ENCODE results near the gene GPR158. TPM values are rescaled to one million over a fixed set of nuclear protein-coding genes. Genes with fewer than 3 reads are reported as not detected.
A peak's percentile ranks its signal among the peaks of the same experiment; 100 is the strongest.

Gene GPR158
- total RNA-seq, 1 experiment from 2014 or later, result 12.3 TPM

GRCh38 chr10:25504838-25505237 lies 330.0 kb downstream of the GPR158 start:
- no peak for DNase-seq (ENCODE audit: low read depth, low spot score)
- in situ Hi-C loops (cut with HindIII; ENCODE audit: low pct_unique_long_range_greater_than_20kb, low sequenced_read_pairs), result no loop called here

- in situ Hi-C loops (cut with HindIII; ENCODE audit: low pct_unique_long_range_greater_than_20kb, low sequenced_read_pairs), result no loop called here
- DNase-seq (ENCODE audit: low read depth, low spot score), result no peak
These were observed 330.7 kb downstream of the GPR158 start for GRCh38 chr10:25505466-25505865.

GRCh38 chr10:25506821-25507335 lies 332.1 kb downstream of the GPR158 start:
- no peak for DNase-seq (ENCODE audit: low read depth, low spot score)
- in situ Hi-C loops (cut with HindIII; ENCODE audit: low pct_unique_long_range_greater_than_20kb, low sequenced_read_pairs), result no loop called here

- in situ Hi-C loops (cut with HindIII; ENCODE audit: low pct_unique_long_range_greater_than_20kb, low sequenced_read_pairs), result no loop called here
- no peak for DNase-seq (ENCODE audit: low read depth, low spot score)
These were observed 333.5 kb downstream of the GPR158 start for GRCh38 chr10:25508112-25508815.

DNA sequence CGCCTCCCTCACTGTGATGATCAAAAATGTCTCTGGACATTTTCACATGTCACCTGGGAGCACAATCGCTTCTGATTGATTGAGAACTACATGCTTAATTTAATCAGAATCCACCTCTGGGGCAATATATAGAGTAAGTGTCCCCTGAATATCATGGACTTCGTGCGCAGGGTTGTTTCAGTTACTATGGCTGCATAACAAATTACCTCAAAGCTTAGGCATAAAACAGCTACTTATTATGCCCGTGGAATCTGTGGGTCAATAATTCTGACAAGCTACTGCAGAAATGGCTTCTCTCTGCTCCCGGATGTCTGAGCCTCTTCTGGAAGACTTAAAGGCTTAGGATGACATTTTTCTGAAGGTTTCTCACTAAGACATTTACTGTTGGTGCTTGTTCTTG lies 334.4 kb downstream of the GPR158 start:
- DNase-seq (ENCODE audit: low read depth, low spot score), result no peak
- in situ Hi-C loops (cut with HindIII; ENCODE audit: low pct_unique_long_range_greater_than_20kb, low sequenced_read_pairs), result no loop called here

- in situ Hi-C loops (cut with HindIII; ENCODE audit: low pct_unique_long_range_greater_than_20kb, low sequenced_read_pairs), result no loop called here
- no peak for DNase-seq (ENCODE audit: low read depth, low spot score)
These were observed 347.5 kb downstream of the GPR158 start for GRCh38 chr10:25522294-25522693.

DNA sequence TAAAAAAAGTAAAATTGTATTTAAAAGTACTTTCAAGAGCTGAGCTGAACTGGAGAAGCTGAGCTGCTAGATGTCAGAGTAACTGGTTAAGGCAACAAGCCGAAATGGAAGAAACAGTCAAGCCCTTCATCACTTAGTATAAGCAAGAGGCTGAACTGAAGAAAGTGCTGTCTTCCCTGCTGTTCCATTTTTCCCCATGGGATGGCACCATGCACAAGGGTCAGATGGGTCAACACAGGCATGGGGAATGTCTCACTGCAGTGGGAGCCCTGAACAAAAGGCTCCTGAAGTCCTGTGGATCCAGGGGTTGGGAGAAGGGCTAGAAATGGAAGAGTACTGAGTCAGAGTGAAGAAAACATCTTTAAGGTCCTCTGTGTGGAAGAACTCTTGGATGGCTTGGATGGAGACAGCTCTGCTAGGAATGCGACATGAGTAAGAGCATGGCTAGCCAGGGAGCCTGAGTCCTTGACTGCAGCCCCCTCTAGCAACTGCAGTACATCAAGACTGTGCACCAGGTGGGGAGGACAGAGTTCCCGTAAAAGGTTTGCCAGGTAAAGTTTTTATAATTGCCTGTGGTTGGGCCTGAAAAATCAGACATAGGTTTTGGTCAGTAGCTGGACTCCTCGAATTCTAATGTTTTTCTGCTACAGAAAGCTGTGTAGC lies 348.3 kb downstream of the GPR158 start:
- in situ Hi-C loops (cut with HindIII; ENCODE audit: low pct_unique_long_range_greater_than_20kb, low sequenced_read_pairs), result no loop called here
- DNase-seq (ENCODE audit: low read depth, low spot score), result peak; percentile 72

DNA sequence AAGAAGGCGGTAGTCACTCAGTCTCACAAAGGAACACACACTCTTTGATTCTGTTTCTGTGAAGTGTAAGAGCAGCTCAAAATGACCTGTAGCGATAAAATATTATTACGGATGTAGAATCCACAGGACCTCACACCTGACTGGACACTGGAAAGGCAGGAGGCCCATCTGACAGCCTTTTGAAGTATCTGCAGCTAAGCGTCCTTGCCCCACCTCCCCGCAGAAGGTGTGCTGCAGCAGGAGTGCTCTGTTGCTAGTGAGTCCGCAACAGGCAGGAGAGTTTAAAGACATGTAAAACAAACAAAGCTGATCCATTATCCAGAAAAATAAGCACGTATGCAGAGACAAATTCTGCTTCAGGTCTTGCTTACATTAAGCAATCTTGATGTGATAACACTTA lies 355.5 kb downstream of the GPR158 start:
- in situ Hi-C loops (cut with HindIII; ENCODE audit: low pct_unique_long_range_greater_than_20kb, low sequenced_read_pairs), result no loop called here
- DNase-seq (ENCODE audit: low read depth, low spot score), result no peak

DNA sequence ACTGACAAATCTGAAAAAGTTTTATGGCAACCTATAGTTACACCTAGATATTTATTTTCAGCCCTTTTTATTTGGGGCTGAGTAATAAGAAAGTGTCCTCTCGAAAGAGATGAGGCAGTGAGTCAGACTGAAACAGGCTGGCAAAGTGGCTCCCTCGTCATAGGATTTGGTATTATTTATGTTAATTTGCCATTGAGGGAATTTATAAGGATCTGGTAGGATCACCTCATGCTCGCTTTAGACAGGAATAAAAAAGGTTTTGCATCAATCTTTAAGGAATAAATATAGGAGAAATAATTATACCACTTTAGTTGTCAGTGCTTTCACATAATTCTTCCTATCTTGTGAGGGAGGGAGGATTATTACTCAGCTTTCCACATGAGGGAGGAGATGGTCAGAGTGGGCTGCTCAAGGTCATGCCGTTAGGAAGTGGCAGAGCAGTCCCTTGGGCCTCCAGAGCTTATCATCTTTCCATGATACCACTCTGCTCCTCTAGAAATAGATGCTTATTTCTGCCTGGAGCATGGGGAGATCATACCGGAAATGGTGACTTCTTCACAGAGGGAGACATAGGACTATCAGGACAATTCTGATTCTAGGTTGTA lies 356.8 kb downstream of the GPR158 start:
- DNase-seq (ENCODE audit: low read depth, low spot score), result no peak

DNA sequence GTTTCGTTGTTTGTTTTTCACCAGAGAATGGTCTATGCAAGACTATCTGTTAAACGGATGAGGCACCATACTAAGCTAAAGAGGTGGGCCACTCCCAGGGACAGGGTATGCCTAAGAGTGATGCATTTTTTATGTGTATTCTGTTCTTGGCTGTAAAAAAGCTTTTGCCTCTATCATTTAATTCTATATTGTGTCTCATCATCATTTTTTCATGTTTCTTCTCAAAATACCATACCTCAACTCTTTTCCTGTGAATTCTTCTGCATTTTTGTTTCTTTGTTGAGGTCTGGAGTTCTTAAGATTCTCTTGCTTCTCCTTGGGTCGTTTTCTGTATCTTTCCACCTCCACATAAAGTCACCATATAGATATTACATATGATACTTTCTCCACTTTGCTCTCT lies 357.4 kb downstream of the GPR158 start:
- in situ Hi-C loops (cut with HindIII; ENCODE audit: low pct_unique_long_range_greater_than_20kb, low sequenced_read_pairs), result no loop called here
- no peak for DNase-seq (ENCODE audit: low read depth, low spot score)

More for the DNA sequence above, 356.8 kb downstream of the GPR158 start:
- in situ Hi-C loops (cut with HindIII; ENCODE audit: low pct_unique_long_range_greater_than_20kb, low sequenced_read_pairs), result no loop called here

DNA sequence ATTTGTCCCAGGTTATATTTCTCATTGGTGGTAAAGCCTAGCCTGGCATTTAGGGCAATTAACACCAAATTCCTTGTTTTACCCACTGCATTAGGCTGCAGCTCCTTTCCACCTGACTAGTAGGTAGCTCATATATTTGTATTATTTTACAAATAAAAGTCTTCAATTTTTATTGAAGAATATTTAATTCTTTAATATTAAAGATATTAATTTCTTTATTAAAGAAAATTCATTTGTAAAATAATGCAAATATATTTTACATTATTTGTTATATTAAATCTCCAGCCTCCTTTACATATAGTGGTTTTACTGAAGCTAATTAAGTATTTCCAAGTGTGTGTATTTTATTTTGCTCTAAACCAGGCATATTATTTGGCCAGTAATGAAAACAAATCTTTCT lies 361.2 kb downstream of the GPR158 start:
- no peak for DNase-seq (ENCODE audit: low read depth, low spot score)
- in situ Hi-C loops (cut with HindIII; ENCODE audit: low pct_unique_long_range_greater_than_20kb, low sequenced_read_pairs), result no loop called here

GRCh38 chr10:25547382-25547781 lies 372.6 kb downstream of the GPR158 start:
- in situ Hi-C loops (cut with HindIII; ENCODE audit: low pct_unique_long_range_greater_than_20kb, low sequenced_read_pairs), result no loop called here
- no peak for DNase-seq (ENCODE audit: low read depth, low spot score)

DNA sequence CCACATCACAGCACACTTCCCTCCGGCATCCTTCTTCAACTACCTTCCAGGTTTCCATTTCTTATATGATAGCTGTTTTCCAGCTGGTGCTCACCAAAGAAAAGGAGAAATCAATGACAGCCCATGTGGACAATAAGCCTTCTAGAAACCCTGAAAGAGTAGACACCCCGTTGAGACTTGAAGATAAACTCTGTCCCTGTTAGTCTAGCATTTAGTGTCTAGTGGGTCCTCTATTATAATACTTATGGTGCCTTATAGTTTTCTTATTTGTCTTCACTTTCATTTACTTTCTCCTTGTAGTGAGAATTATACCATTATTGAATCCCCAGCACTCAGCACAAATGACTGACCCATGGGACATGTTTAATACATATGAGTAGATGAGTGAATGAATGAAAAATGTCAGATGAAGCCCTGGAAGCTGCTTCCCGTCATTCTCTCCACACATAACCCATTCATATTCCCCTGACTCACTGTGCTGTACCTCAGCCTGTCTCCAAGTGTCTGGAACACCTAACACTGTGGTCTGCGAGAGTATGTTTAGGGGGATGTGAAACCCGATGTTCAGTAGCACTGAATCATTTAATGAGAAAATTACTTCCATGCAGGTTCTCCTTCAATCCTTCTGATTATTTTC lies 377.6 kb downstream of the GPR158 start:
- no peak for DNase-seq (ENCODE audit: low read depth, low spot score)
- in situ Hi-C loops (cut with HindIII; ENCODE audit: low pct_unique_long_range_greater_than_20kb, low sequenced_read_pairs), result no loop called here

- DNase-seq (ENCODE audit: low read depth, low spot score), result peak; percentile 66
- in situ Hi-C loops (cut with HindIII; ENCODE audit: low pct_unique_long_range_greater_than_20kb, low sequenced_read_pairs), result no loop called here
These were observed 381.1 kb downstream of the GPR158 start for GRCh38 chr10:25555865-25556264.

GRCh38 chr10:25556457-25556856 lies 381.7 kb downstream of the GPR158 start:
- in situ Hi-C loops (cut with HindIII; ENCODE audit: low pct_unique_long_range_greater_than_20kb, low sequenced_read_pairs), result no loop called here
- DNase-seq (ENCODE audit: low read depth, low spot score), result peak; percentile 89

DNA sequence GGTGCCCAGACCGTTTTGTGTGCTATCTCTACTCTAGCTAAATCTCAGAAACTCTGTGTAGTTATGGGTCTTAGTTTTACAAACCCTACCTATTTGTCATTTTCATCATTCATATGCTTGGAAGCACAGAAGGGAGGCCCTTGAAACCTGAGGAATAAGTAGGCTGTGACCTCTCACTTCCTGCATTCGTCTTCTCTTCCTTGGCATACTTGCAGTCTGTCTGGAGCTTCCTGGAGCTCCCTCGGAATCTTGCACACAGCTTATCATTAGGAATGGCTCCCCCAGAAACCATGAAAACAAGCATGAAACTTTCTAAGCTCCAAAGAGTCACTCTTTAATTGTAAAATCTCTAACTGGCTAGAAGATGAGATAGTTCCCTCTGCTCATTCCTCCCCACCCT lies 382.3 kb downstream of the GPR158 start:
- in situ Hi-C loops (cut with HindIII; ENCODE audit: low pct_unique_long_range_greater_than_20kb, low sequenced_read_pairs), result no loop called here
- peak; percentile 26 for DNase-seq (ENCODE audit: low read depth, low spot score)

- DNase-seq (ENCODE audit: low read depth, low spot score), result no peak
- in situ Hi-C loops (cut with HindIII; ENCODE audit: low pct_unique_long_range_greater_than_20kb, low sequenced_read_pairs), result no loop called here
These were observed 387.0 kb downstream of the GPR158 start for GRCh38 chr10:25561758-25562157.

GRCh38 chr10:25562547-25562946 lies 387.7 kb downstream of the GPR158 start:
- DNase-seq (ENCODE audit: low read depth, low spot score), result no peak
- in situ Hi-C loops (cut with HindIII; ENCODE audit: low pct_unique_long_range_greater_than_20kb, low sequenced_read_pairs), result no loop called here

Data from SK-MEL-5 (cell line).